ENCODE measurements around the gene NAB2.

DNA sequence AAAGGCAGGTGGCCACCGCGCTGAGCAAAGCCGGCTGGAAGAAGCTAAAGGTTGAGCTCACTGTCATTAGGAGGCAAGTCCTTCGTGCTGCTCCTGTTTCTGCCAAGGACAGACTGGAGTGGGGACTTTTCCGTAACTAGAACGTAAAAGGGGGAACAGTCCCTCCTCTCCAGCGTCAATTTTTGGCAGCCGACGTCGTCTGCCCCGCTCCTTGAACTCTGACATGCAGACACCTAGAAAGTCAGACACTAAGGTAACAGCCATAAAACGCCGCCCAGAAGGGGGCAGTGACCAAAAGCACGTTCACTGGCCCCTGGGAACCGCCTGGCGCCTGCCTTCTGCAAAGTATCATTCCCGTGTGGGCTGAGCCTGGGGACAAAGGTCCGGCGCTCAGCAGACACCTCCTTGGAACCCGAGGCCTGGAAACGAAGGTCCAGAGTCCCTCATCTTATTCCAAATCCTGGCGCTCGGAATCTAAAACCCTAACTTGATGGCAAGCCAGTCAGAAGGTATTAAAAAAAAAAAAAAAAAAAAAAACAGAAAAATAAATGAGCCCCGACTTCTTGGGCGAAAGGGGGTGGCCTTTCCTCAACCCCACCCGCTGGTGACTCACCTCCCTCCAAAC, 38.3 kb downstream of the NAB2 start:
- TF ChIP-seq CBX3 (IDR thresholded peaks at IDR 0.05; ENCODE audit: borderline replicate concordance, low read depth) = no peak
- no peak for TF ChIP-seq HDGF (IDR thresholded peaks at IDR 0.05)
- no peak for TF ChIP-seq EZH2 (IDR thresholded peaks at IDR 0.05; ENCODE audit: borderline replicate concordance, control insufficient read depth, low read depth, low read length)
- TF ChIP-seq, protein P1, sequence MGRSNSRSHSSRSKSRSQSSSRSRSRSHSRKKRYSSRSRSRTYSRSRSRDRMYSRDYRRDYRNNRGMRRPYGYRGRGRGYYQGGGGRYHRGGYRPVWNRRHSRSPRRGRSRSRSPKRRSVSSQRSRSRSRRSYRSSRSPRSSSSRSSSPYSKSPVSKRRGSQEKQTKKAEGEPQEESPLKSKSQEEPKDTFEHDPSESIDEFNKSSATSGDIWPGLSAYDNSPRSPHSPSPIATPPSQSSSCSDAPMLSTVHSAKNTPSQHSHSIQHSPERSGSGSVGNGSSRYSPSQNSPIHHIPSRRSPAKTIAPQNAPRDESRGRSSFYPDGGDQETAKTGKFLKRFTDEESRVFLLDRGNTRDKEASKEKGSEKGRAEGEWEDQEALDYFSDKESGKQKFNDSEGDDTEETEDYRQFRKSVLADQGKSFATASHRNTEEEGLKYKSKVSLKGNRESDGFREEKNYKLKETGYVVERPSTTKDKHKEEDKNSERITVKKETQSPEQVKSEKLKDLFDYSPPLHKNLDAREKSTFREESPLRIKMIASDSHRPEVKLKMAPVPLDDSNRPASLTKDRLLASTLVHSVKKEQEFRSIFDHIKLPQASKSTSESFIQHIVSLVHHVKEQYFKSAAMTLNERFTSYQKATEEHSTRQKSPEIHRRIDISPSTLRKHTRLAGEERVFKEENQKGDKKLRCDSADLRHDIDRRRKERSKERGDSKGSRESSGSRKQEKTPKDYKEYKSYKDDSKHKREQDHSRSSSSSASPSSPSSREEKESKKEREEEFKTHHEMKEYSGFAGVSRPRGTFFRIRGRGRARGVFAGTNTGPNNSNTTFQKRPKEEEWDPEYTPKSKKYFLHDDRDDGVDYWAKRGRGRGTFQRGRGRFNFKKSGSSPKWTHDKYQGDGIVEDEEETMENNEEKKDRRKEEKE (IDR thresholded peaks at IDR 0.05) = no peak
- TF ChIP-seq, protein P2, sequence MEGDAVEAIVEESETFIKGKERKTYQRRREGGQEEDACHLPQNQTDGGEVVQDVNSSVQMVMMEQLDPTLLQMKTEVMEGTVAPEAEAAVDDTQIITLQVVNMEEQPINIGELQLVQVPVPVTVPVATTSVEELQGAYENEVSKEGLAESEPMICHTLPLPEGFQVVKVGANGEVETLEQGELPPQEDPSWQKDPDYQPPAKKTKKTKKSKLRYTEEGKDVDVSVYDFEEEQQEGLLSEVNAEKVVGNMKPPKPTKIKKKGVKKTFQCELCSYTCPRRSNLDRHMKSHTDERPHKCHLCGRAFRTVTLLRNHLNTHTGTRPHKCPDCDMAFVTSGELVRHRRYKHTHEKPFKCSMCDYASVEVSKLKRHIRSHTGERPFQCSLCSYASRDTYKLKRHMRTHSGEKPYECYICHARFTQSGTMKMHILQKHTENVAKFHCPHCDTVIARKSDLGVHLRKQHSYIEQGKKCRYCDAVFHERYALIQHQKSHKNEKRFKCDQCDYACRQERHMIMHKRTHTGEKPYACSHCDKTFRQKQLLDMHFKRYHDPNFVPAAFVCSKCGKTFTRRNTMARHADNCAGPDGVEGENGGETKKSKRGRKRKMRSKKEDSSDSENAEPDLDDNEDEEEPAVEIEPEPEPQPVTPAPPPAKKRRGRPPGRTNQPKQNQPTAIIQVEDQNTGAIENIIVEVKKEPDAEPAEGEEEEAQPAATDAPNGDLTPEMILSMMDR (IDR thresholded peaks at IDR 0.05 in 2 of 3, conservative IDR thresholded peaks at IDR 0.05 in 1 of 3; ENCODE audit: control insufficient read depth in 2 of 3, extremely low read depth in 1 of 3, insufficient read depth in 1 of 3, low read depth in 3 of 3, low read length in 3 of 3) = peak; percentile 12 to 35 (median 32); a peak in 3 of 6 replicates
- TF ChIP-seq NFIC (IDR thresholded peaks at IDR 0.05; ENCODE audit: low read depth, low read length) = no peak
- no peak for TF ChIP-seq ETV6 (conservative IDR thresholded peaks at IDR 0.05 in 1 of 2, IDR thresholded peaks at IDR 0.05 in 1 of 2; ENCODE audit: borderline replicate concordance in 1 of 2, low read depth in 1 of 2)
- TF ChIP-seq, protein P3, sequence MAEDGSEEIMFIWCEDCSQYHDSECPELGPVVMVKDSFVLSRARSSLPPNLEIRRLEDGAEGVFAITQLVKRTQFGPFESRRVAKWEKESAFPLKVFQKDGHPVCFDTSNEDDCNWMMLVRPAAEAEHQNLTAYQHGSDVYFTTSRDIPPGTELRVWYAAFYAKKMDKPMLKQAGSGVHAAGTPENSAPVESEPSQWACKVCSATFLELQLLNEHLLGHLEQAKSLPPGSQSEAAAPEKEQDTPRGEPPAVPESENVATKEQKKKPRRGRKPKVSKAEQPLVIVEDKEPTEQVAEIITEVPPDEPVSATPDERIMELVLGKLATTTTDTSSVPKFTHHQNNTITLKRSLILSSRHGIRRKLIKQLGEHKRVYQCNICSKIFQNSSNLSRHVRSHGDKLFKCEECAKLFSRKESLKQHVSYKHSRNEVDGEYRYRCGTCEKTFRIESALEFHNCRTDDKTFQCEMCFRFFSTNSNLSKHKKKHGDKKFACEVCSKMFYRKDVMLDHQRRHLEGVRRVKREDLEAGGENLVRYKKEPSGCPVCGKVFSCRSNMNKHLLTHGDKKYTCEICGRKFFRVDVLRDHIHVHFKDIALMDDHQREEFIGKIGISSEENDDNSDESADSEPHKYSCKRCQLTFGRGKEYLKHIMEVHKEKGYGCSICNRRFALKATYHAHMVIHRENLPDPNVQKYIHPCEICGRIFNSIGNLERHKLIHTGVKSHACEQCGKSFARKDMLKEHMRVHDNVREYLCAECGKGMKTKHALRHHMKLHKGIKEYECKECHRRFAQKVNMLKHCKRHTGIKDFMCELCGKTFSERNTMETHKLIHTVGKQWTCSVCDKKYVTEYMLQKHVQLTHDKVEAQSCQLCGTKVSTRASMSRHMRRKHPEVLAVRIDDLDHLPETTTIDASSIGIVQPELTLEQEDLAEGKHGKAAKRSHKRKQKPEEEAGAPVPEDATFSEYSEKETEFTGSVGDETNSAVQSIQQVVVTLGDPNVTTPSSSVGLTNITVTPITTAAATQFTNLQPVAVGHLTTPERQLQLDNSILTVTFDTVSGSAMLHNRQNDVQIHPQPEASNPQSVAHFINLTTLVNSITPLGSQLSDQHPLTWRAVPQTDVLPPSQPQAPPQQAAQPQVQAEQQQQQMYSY (CRISPR knock-in tag; IDR thresholded peaks at IDR 0.05) = no peak
- TF ChIP-seq, protein P4, sequence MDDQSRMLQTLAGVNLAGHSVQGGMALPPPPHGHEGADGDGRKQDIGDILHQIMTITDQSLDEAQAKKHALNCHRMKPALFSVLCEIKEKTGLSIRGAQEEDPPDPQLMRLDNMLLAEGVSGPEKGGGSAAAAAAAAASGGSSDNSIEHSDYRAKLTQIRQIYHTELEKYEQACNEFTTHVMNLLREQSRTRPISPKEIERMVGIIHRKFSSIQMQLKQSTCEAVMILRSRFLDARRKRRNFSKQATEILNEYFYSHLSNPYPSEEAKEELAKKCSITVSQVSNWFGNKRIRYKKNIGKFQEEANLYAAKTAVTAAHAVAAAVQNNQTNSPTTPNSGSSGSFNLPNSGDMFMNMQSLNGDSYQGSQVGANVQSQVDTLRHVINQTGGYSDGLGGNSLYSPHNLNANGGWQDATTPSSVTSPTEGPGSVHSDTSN (IDR thresholded peaks at IDR 0.05; ENCODE audit: insufficient replicate concordance, low read depth, low read length) = no peak
- no peak for TF ChIP-seq HDAC6 (IDR thresholded peaks at IDR 0.05; ENCODE audit: unreplicated experiment)
- TF ChIP-seq RFX5 (IDR thresholded peaks at IDR 0.05; ENCODE audit: low read depth, low read length) = no peak
- no peak for TF ChIP-seq POLR2AphosphoS5 (IDR thresholded peaks at IDR 0.05; ENCODE audit: low read length)
- no peak for TF ChIP-seq CHD1 (IDR thresholded peaks at IDR 0.05; ENCODE audit: low read depth, low read length)
